LoVo (cell line): ENCODE measurements around the gene LAMA4.

Experiments used
- DNase-seq: peaks from one replicate; pipeline ENCODE4 v3.0.0-alpha.2; 2016; ENCODE audit warnings: low spot score

The LAMA4 gene

DNA sequence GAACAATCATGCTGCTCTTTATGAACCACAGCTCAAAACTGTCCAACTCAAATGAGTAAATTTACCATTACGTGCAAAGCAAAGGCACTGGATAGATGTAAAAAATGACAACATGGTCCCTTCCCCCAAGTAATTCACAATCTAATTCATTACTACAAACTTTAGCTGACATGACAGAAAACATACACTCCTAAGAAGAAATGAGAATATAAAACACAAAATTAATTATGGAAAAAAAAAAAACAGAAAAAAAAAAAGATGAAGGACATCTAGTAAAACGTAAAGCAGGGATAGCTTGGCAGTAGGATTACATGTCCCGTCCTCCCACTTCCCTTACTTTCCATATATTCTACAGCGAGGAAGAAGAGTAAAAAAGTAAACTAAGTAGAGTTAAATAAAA is 172.8 kb downstream of the LAMA4 start:
- DNase-seq = no peak

DNA sequence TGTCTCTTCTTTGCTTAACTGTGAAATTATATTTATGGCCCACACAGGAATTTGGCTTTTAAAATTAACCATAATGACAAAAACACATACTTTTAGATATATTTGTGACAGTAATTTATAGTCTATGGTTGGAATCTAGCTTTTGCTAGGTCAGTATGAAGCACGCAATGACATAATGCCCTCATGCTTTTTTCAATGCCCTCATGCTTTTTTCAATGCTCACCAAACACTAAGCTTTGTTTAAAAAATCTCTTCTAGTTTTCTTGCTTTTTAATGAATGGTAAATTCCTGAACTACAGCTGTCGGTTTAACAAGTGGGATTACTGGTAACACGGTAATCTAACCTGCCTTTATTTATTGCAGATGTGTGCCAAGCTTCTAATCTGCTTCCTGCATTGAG is 187.8 kb downstream of the LAMA4 start:
- no peak for DNase-seq

DNA sequence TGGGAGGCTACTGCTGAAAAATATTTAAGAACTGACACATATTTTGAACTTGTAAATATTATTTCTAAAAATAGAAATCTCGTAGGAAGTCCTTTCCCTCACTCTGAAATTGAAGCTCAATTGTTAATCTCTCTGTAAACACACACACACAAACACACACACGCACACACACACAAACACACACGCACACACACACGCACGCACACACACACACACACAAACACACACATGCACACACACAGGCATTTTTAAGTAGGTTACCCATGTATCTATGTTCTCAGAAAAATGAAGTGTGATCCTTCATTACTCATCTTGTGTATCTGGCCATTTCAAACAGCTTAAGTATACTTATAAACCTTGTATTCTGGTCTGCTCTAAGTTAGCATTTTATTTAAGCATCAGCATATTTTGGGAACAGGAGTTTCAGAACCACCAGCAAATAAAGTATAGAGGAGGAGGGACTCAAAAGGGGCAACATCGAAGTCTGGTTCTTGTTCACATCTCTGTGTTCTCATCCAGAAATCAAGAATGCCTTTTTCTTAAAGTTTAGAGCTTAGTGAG is 188.9 kb downstream of the LAMA4 start:
- DNase-seq = no peak

DNA sequence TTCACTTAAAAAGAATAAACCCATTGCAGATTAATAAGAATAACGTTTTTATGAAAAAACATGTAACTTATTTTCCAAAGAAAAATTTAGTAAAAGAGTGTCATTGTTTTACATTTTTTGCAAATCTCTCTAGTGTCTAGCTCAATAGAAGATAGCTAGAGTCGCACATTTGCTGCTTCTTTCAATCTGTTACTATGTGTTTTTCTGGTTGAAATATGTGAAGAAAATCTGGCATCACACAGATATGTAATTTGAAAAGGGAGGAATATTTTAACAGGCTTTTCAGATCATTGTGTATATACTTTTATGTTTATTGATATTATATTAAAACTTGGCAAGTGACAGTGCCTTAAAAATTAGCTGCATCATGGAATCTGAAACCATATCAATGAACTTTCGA is 191.4 kb downstream of the LAMA4 start:
- DNase-seq = no peak

DNA sequence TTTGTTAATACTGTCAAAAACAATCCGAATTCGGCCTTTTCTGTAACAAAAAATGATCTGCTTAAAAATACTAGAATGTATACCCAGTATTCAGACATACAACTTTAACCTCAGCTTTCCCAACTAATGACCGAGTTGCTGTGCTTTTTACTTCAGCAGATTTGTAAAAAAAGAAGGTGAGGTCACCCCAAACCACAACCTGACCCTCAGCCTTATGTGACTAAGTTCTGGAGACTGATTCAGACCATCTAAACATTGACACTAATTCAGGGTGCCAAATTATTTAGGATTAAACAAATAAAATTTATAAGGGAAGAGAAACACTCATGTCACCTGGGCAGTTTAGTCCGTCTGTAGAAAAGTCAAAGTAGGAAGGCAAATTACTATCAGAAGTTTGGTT is 192.8 kb downstream of the LAMA4 start:
- DNase-seq = no peak
